Esophagus (tissue), 2 donors: ENCODE data around the gene RBP4. TPM values are rescaled to one million over a fixed set of nuclear protein-coding genes. Genes with fewer than 3 reads are reported as not detected.

ENCODE experiments used
- H3K27ac ChIP-seq, 2 donors: one replicate each; pipeline ENCODE4 v1.5.1; 2013; ENCODE audit warnings: low read depth in 2 of 2, mild to moderate bottlenecking in 2 of 2, inconsistent platforms in 1 of 2, low read length in 1 of 2, moderate library complexity in 1 of 2
- H3K27me3 ChIP-seq, 2 donors: one replicate each; pipeline ENCODE4 v1.6.1; 2013; ENCODE audit warnings: low read length in 2 of 2, control low read depth in 1 of 2, mild to moderate bottlenecking in 1 of 2; ENCODE audit not compliant: insufficient read depth in 2 of 2, control insufficient read depth in 1 of 2
- H3K36me3 ChIP-seq, 2 donors: one replicate each; pipeline ENCODE4 v1.6.1; 2013; ENCODE audit warnings: low read length in 1 of 2; ENCODE audit not compliant: control insufficient read depth in 2 of 2, insufficient read depth in 2 of 2
- H3K4me1 ChIP-seq, 2 donors: one replicate each; pipeline ENCODE4 v1.6.1; 2013; ENCODE audit warnings: low read length in 1 of 2; ENCODE audit not compliant: control insufficient read depth in 2 of 2, insufficient read depth in 2 of 2
- H3K4me3 ChIP-seq, 2 donors: one replicate each; pipeline ENCODE4 v1.5.1; 2013; ENCODE audit warnings: low read length in 2 of 2, mild to moderate bottlenecking in 2 of 2, low read depth in 1 of 2, moderate library complexity in 1 of 2
- H3K9me3 ChIP-seq, 2 donors: one replicate each; pipeline ENCODE4 v1.6.1; 2013; ENCODE audit warnings: mild to moderate bottlenecking in 2 of 2, low read depth in 1 of 2, low read length in 1 of 2, moderate library complexity in 1 of 2; ENCODE audit not compliant: control insufficient read depth in 2 of 2, insufficient read depth in 1 of 2
- WGBS, 2 donors: extraction: QIAGEN DNeasy Blood & Tissue Kit; methylation state at CpG; one replicate each; pipeline ENCODE4 v1.1.7; 2013; 5-methylcytosine and 5-hydroxymethylcytosine counted together
- polyA plus RNA-seq, 2 donors: library from polyadenylated mRNA; stranded (reverse); fragments of 200-250 nt; gene quantifications; one replicate each; pipeline ENCODE4 v1.2.3, GENCODE V29; 2013
- donor health status: healthy with polysubstance abuse.
- donor health status: Bipolar disorder and iron deficiency.

RBP4 gene
- polyA plus RNA-seq, 2 donors = 0.14 to 0.47 TPM

GRCh38 chr10:93573051-93573909 is 27.8 kb downstream of the RBP4 start:
- 29 to 32% methylated on average over 10 of the region's 10 CpGs for WGBS, 2 donors
- Histone ChIP-seq H3K9me3 (no peaks in the 10 kb centered on the region), H3K36me3 (no peaks in the 10 kb centered on the region), H3K27ac (no peak overlapping the region), H3K4me3 (no peak overlapping the region), H3K4me1 (peaks cover 0 to 2% of the 10 kb centered on the region in 2 donors), H3K27me3 (no peaks in the 10 kb centered on the region)

GRCh38 chr10:93572606-93573005 is 28.4 kb downstream of the RBP4 start:
- Histone ChIP-seq H3K4me3 (no peak overlapping the region), H3K9me3 (no peaks in the 10 kb centered on the region), H3K27me3 (peaks cover 2 to 3% of the 10 kb centered on the region in 2 donors), H3K4me1 (peaks cover 0 to 2% of the 10 kb centered on the region in 2 donors), H3K27ac (no peak overlapping the region), H3K36me3 (no peaks in the 10 kb centered on the region)
- WGBS, 2 donors = 89 to 91% methylated on average over 2 of the region's 2 CpGs

GRCh38 chr10:93570383-93570782 is 30.7 kb downstream of the RBP4 start:
- Histone ChIP-seq H3K4me1 (peaks cover 2 to 7% of the 10 kb centered on the region in 2 donors), H3K27ac (no peak overlapping the region), H3K36me3 (no peaks in the 10 kb centered on the region), H3K9me3 (no peaks in the 10 kb centered on the region), H3K4me3 (no peak overlapping the region), H3K27me3 (peaks cover 8 to 14% of the 10 kb centered on the region in 2 donors)
- 62 to 77% methylated on average over 3 of the region's 3 CpGs for WGBS, 2 donors

GRCh38 chr10:93568105-93568390 is 33.0 kb downstream of the RBP4 start:
- Histone ChIP-seq H3K27me3 (peaks cover 8 to 14% of the 10 kb centered on the region in 2 donors), H3K27ac (no peak overlapping the region), H3K4me1 (peaks cover 2 to 7% of the 10 kb centered on the region in 2 donors), H3K36me3 (no peaks in the 10 kb centered on the region), H3K4me3 (no peak overlapping the region), H3K9me3 (no peaks in the 10 kb centered on the region)
- WGBS, 2 donors = 10 to 20% methylated on average over 21 of the region's 21 CpGs

- peaks cover under 1 to 7% of the 10 kb centered on the region in 2 donors for H3K4me1 ChIP-seq
- H3K4me3 ChIP-seq = no peak overlapping the region
- H3K27ac ChIP-seq = no peak overlapping the region
- no peaks in the 10 kb centered on the region for H3K9me3 ChIP-seq
- WGBS, 2 donors = 15 to 17% methylated on average over 33 of the region's 33 CpGs
- H3K36me3 ChIP-seq = no peaks in the 10 kb centered on the region
- H3K27me3 ChIP-seq = peaks cover 8 to 14% of the 10 kb centered on the region in 2 donors
Observed at GRCh38 chr10:93567277-93568104, 33.5 kb downstream of the RBP4 start.

GRCh38 chr10:93566435-93567276 is 34.4 kb downstream of the RBP4 start, which contains the start of gene FFAR4:
Gene FFAR4, plus strand, starts transcription at chr10:93566665. Its CDS starts 56 bp downstream, at chr10:93566721.
- no peaks in the 10 kb centered on the region for H3K9me3 ChIP-seq
- H3K4me3 ChIP-seq = peak within 1 kb of the TSS; percentile 16 to 30
- no peak within 1 kb of the TSS for H3K27ac ChIP-seq
- WGBS, 2 donors = 2 to 3% methylated on average over 85 of the region's 85 CpGs
- H3K4me1 ChIP-seq = peaks cover 0 to 7% of the 10 kb centered on the region in 2 donors
- no peaks in the 10 kb centered on the region for H3K36me3 ChIP-seq
- peaks cover 8 to 14% of the 10 kb centered on the region in 2 donors for H3K27me3 ChIP-seq

- peaks cover 0 to 7% of the 10 kb centered on the region in 2 donors for H3K4me1 ChIP-seq
- H3K36me3 ChIP-seq = no peaks in the 10 kb centered on the region
- no peak overlapping the region for H3K4me3 ChIP-seq
- H3K9me3 ChIP-seq = no peaks in the 10 kb centered on the region
- no peak overlapping the region for H3K27ac ChIP-seq
- H3K27me3 ChIP-seq = peaks cover 12 to 14% of the 10 kb centered on the region in 2 donors
- WGBS, 2 donors = 67 to 77% methylated on average over 3 of the region's 3 CpGs
Observed at GRCh38 chr10:93565446-93565845, 35.6 kb downstream of the RBP4 start.

- Histone ChIP-seq H3K9me3 (peaks cover 0 to 4% of the 10 kb centered on the region in 2 donors), H3K27ac (no peak overlapping the region), H3K4me3 (no peak overlapping the region), H3K36me3 (no peaks in the 10 kb centered on the region), H3K4me1 (no peaks in the 10 kb centered on the region), H3K27me3 (peaks cover 0 to 4% of the 10 kb centered on the region in 2 donors)
- WGBS, 2 donors = 83 to 88% methylated on average over 6 of the region's 6 CpGs
Observed at GRCh38 chr10:93560541-93560940, 40.5 kb downstream of the RBP4 start.

- no peaks in the 10 kb centered on the region for H3K4me1 ChIP-seq
- H3K9me3 ChIP-seq = peaks cover 0 to 4% of the 10 kb centered on the region in 2 donors
- no peaks in the 10 kb centered on the region for H3K36me3 ChIP-seq
- peaks cover 0 to 4% of the 10 kb centered on the region in 2 donors for H3K27me3 ChIP-seq
- H3K27ac ChIP-seq = no peak overlapping the region
- H3K4me3 ChIP-seq = no peak overlapping the region
- WGBS, 2 donors = 91 to 95% methylated on average over 9 of the region's 9 CpGs
Observed at GRCh38 chr10:93559490-93559889, 41.5 kb downstream of the RBP4 start.
